HCT116 (cell line): ENCODE results near the gene ZNF512. TPM values are rescaled to one million over a fixed set of nuclear protein-coding genes. Genes with fewer than 3 reads are reported as not detected.
"Not testable (repeated sequence)": the region's sequence is repeated elsewhere in the genome, so short reads cannot be mapped to it uniquely, and the experiment has no call there.

Experiments
- ATAC-seq: fragments of 200-7000 bp; cut with Tn5 transposase; 2 replicates; pipeline ENCODE4 v1.9.1; 2020; ENCODE audit warnings: mild to moderate bottlenecking, moderate library complexity
- BruUV-seq: library from RNA; stranded (reverse); fragments of 400-500 nt; replicated peaks from 2 replicates; lab custom pipeline; 2021; lab: Mats Ljungman, UMichigan
- CTCF ChIA-PET: fragments of 300-600 bp; sonication (Branson Sonifier 250); formaldehyde crosslinking; loops from one replicate; lab custom pipeline; 2021; ENCODE audit warnings: antibody characterized with exemption; lab: Charles Lee
- POLR2A ChIA-PET: fragments of 300-600, 350-600 bp; sonication (Branson Sonifier 250); formaldehyde crosslinking; loops from one replicate; lab custom pipeline; 2021; ENCODE audit warnings: antibody characterized with exemption; lab: Charles Lee
- RAD21 ChIA-PET, 2 experiments: fragments of 300-600 bp; sonication (Branson Sonifier 250); formaldehyde crosslinking; loops; one replicate each; lab custom pipeline; 2023; ENCODE audit warnings: low total read pairs in 2 of 2; ENCODE audit not compliant: uncharacterized antibody in 2 of 2, unreplicated experiment in 2 of 2, low non-redundant PET in 1 of 2; lab: Charles Lee
- DNase-seq: peaks from one replicate; pipeline ENCODE4 v3.0.0-alpha.2; 2010; ENCODE audit warnings: low read depth, low spot score
- H2AFZ ChIP-seq: fragments of 200-600 bp; shearing (Covaris generic), sonication (generic); 2 replicates; pipeline ENCODE4 v1.6.1; 2017; ENCODE audit warnings: low read depth, mixed run types, mixed read lengths, antibody characterized with exemption, low read length; ENCODE audit not compliant: poor library complexity, severe bottlenecking
- H3K27ac ChIP-seq: 2 replicates; pipeline ENCODE4 v1.5.1; 2012; ENCODE audit warnings: low read depth, low read length
- H3K27me3 ChIP-seq: fragments of 200-600 bp; sonication (generic); 2 replicates; pipeline ENCODE4 v1.6.1; 2016; ENCODE audit warnings: mixed run types, low read length, mixed read lengths; ENCODE audit not compliant: insufficient read depth
- H3K36me3 ChIP-seq, 2 experiments: fragments of 200-500 bp in 1 of 2; fragments of 200-600 bp in 1 of 2; sonication (Bioruptor generic) in 1 of 2; sonication (generic) in 1 of 2; 2 replicates each; pipeline versions ENCODE4 v1.5.1 to v1.6.1; 2014 to 2016; ENCODE audit warnings: low read length in 2 of 2, inconsistent platforms in 1 of 2, mixed read lengths in 1 of 2, mixed run types in 1 of 2; ENCODE audit not compliant: insufficient read depth in 2 of 2, control insufficient read depth in 1 of 2
- H3K4me1 ChIP-seq, 2 experiments: fragments of 200-600 bp in 1 of 2; sonication (generic) in 1 of 2; 2 replicates each; pipeline versions ENCODE4 v1.5.1 to v1.6.1; 2012 to 2017; ENCODE audit warnings: low read length in 2 of 2, inconsistent platforms in 1 of 2, mild to moderate bottlenecking in 1 of 2, mixed read lengths in 1 of 2, mixed run types in 1 of 2, moderate library complexity in 1 of 2; ENCODE audit not compliant: insufficient read depth in 2 of 2, control insufficient read depth in 1 of 2
- H3K4me2 ChIP-seq: fragments of 200-600 bp; sonication (generic); 2 replicates; pipeline ENCODE4 v1.6.1; 2017; ENCODE audit warnings: mixed run types, low read length, mixed read lengths
- H3K4me3 ChIP-seq, 2 experiments: fragments of 200-600 bp in 1 of 2; sonication (generic) in 1 of 2; replicated peaks in 1 of 2; 2 replicates each; pipeline ENCODE4 v1.5.1; 2011 to 2016; ENCODE audit warnings: low read length in 2 of 2, control low read depth in 1 of 2, low read depth in 1 of 2, mild to moderate bottlenecking in 1 of 2, mixed read lengths in 1 of 2, mixed run types in 1 of 2
- H3K79me2 ChIP-seq: fragments of 200-600 bp; sonication (generic); 2 replicates; pipeline ENCODE4 v1.6.1; 2017; ENCODE audit warnings: mild to moderate bottlenecking, mixed run types, low read length, moderate library complexity, mixed read lengths; ENCODE audit not compliant: insufficient read depth
- H3K9ac ChIP-seq: fragments of 200-600 bp; sonication (generic); 2 replicates; pipeline ENCODE4 v1.6.1; 2016; ENCODE audit warnings: low read length, mixed read lengths
- H3K9me2 ChIP-seq: fragments of 200-600 bp; sonication (generic), shearing (Covaris generic); 2 replicates; pipeline ENCODE4 v1.6.1; 2017; ENCODE audit warnings: mixed run types, mild to moderate bottlenecking, moderate library complexity; ENCODE audit not compliant: insufficient read depth
- H3K9me3 ChIP-seq, 2 experiments: fragments of 200-500 bp in 1 of 2; fragments of 200-600 bp in 1 of 2; sonication (Bioruptor generic) in 1 of 2; sonication (generic) in 1 of 2; 2 replicates each; pipeline ENCODE4 v1.6.1; 2014 to 2017; ENCODE audit warnings: low read length in 2 of 2, mixed read lengths in 2 of 2, inconsistent platforms in 1 of 2, low read depth in 1 of 2, mild to moderate bottlenecking in 1 of 2, mixed run types in 1 of 2, moderate library complexity in 1 of 2; ENCODE audit not compliant: control insufficient read depth in 1 of 2, insufficient read depth in 1 of 2
- H4K20me1 ChIP-seq: fragments of 200-600 bp; sonication (generic), shearing (Covaris generic); 2 replicates; pipeline ENCODE4 v1.6.1; 2017; ENCODE audit warnings: mixed run types, mild to moderate bottlenecking, moderate library complexity; ENCODE audit not compliant: insufficient read depth
- ATF3 ChIP-seq: IDR thresholded peaks from 2 replicates; pipeline ENCODE4 v1.6.1; 2012
- CBX3 ChIP-seq: IDR thresholded peaks from 2 replicates; pipeline ENCODE4 v1.6.1; 2012; ENCODE audit warnings: low read depth
- CTCF ChIP-seq, 3 experiments: fragments of 200-600 bp in 1 of 3; sonication (generic) in 1 of 3; IDR thresholded peaks in 2 of 3; conservative IDR thresholded peaks in 1 of 3; 2 replicates each; pipeline ENCODE4 v1.5.1; 2012 to 2017; ENCODE audit warnings: low read depth in 2 of 3, low read length in 2 of 3, antibody characterized with exemption in 1 of 3, borderline replicate concordance in 1 of 3, control low read depth in 1 of 3, mild to moderate bottlenecking in 1 of 3, mixed read lengths in 1 of 3, mixed run types in 1 of 3, moderate library complexity in 1 of 3; ENCODE audit not compliant: insufficient read depth in 1 of 3
- EGR1 ChIP-seq: IDR thresholded peaks from 2 replicates; pipeline ENCODE4 v1.6.1; 2012; ENCODE audit warnings: low read depth
- ELF1 ChIP-seq: IDR thresholded peaks from 2 replicates; pipeline ENCODE4 v1.6.1; 2012; ENCODE audit warnings: low read depth, borderline replicate concordance
- EZH2 ChIP-seq: fragments of 200-600 bp; sonication (generic); IDR thresholded peaks from 2 replicates; pipeline ENCODE4 v1.6.1; 2017; ENCODE audit warnings: antibody characterized with exemption, mixed run types
- EZH2phosphoT487 ChIP-seq: fragments of 200-600 bp; IDR thresholded peaks from 2 replicates; pipeline ENCODE4 v1.6.1; 2018; ENCODE audit warnings: antibody characterized with exemption, borderline replicate concordance
- FOSL1 ChIP-seq: IDR thresholded peaks from 2 replicates; pipeline ENCODE4 v1.6.1; 2012; ENCODE audit warnings: low read depth
- JUND ChIP-seq: IDR thresholded peaks from 2 replicates; pipeline ENCODE4 v1.6.1; 2012
- POLR2A ChIP-seq: IDR thresholded peaks from 2 replicates; pipeline ENCODE4 v1.7.0; 2011; ENCODE audit warnings: borderline replicate concordance; ENCODE audit not compliant: insufficient read depth, insufficient read length; ENCODE audit errors: extremely low read depth
- RAD21 ChIP-seq: IDR thresholded peaks from 2 replicates; pipeline ENCODE4 v1.6.1; 2012; ENCODE audit warnings: low read depth, mild to moderate bottlenecking
- SP1 ChIP-seq: IDR thresholded peaks from 2 replicates; pipeline ENCODE4 v1.6.1; 2012; ENCODE audit warnings: low read depth
- SRF ChIP-seq: IDR thresholded peaks from 2 replicates; pipeline ENCODE4 v1.6.1; 2012; ENCODE audit warnings: low read depth
- YY1 ChIP-seq: IDR thresholded peaks from 2 replicates; pipeline ENCODE4 v1.6.1; 2011; ENCODE audit warnings: low read length, low read depth, moderate library complexity, mild to moderate bottlenecking; ENCODE audit not compliant: insufficient replicate concordance; ENCODE audit errors: extremely low read depth
- ZNF274 ChIP-seq: fragments of 200-500 bp; sonication (Bioruptor generic); IDR thresholded peaks from 2 replicates; pipeline ENCODE4 v1.6.1; 2014; ENCODE audit warnings: mild to moderate bottlenecking, low read depth, low read length, inconsistent platforms
- intact Hi-C: fragments of 100-400 bp; cut with micrococcal nuclease; formaldehyde crosslinking; loops from 2 replicates; pipeline ENCODE4 v1.10.0; 2022
- total RNA-seq: library from RNA; stranded (reverse); gene quantifications from one replicate; pipeline ENCODE4 v1.2.1, GENCODE V29; 2021; ENCODE audit not compliant: unreplicated experiment
- TF ChIP-seq, protein P1 (sequence below): IDR thresholded peaks from 2 replicates; pipeline ENCODE4 v1.6.1; 2012; ENCODE audit warnings: low read depth

ZNF512 gene
- total RNA-seq, 1 experiment from 2014 or later = 33.0 TPM

DNA sequence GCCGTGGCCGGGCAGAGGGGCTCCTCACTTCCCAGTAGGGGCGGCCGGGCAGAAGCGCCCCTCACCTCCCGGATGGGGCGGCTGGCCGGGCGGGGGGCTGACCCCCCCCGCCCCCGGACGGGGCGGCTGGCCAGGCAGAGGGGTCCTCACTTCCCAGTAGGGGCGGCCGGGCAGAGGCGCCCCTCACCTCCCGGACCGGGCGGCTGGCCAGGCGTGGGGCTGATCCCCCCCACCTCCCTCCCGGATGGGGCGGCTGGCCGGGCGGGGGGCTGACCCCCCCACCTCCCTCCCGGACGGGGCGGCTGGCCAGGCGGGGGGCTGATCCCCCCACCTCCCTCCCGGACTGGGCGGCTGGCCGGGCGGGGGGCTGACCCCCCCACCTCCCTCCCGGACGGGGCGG lies 43.2 kb upstream of the ZNF512 start:
- H3K4me2 ChIP-seq, H3K4me1 ChIP-seq, H3K9ac ChIP-seq, H3K4me3 ChIP-seq, RAD21 ChIA-PET, H3K9me2 ChIP-seq, BruUV-seq, H2AFZ ChIP-seq, POLR2A ChIA-PET, H3K27ac ChIP-seq, H3K27me3 ChIP-seq, H3K36me3 ChIP-seq, DNase-seq, ATAC-seq, H3K79me2 ChIP-seq, H4K20me1 ChIP-seq, CTCF ChIA-PET, H3K9me3 ChIP-seq, intact Hi-C loops: not testable (repeated sequence)

- RAD21 ChIA-PET = no interaction called here
- intact Hi-C loops = no loop called here
- no peak overlapping the region for H3K4me3 ChIP-seq
- CTCF ChIA-PET = no interaction called here
- no peaks in the 10 kb centered on the region for H3K27me3 ChIP-seq
- no peak overlapping the region for H3K4me2 ChIP-seq
- DNase-seq (no peak), ATAC-seq (no peak)
- no peaks in the 10 kb centered on the region for H3K9me2 ChIP-seq
- H3K4me1 ChIP-seq = no peaks in the 10 kb centered on the region
- H4K20me1 ChIP-seq = no peaks in the 10 kb centered on the region
- no TSS peak for BruUV-seq
- H2AFZ ChIP-seq = no peak overlapping the region
- no peak overlapping the region for H3K9ac ChIP-seq
- no peaks in the 10 kb centered on the region for H3K9me3 ChIP-seq
- no peaks in the 10 kb centered on the region for H3K79me2 ChIP-seq
- POLR2A ChIA-PET = no interaction called here
- H3K36me3 ChIP-seq = no peaks in the 10 kb centered on the region
- no peak overlapping the region for H3K27ac ChIP-seq
- TF ChIP-seq CBX3 (no peak), EZH2phosphoT487 (no peak), ATF3 (no peak), SRF (no peak), EZH2 (no peak), POLR2A (no peak), ELF1 (no peak), RAD21 (no peak), CTCF (IDR thresholded peaks at IDR 0.05 in 2 of 3, conservative IDR thresholded peaks at IDR 0.05 in 1 of 3; ENCODE audit: borderline replicate concordance in 1 of 3, insufficient read depth in 1 of 3, low read depth in 2 of 3, low read length in 2 of 3) (no peak), FOSL1 (no peak), ZNF274 (no peak), SP1 (no peak), JUND (no peak), EGR1 (no peak), YY1 (no peak)
- TF ChIP-seq, protein P1, sequence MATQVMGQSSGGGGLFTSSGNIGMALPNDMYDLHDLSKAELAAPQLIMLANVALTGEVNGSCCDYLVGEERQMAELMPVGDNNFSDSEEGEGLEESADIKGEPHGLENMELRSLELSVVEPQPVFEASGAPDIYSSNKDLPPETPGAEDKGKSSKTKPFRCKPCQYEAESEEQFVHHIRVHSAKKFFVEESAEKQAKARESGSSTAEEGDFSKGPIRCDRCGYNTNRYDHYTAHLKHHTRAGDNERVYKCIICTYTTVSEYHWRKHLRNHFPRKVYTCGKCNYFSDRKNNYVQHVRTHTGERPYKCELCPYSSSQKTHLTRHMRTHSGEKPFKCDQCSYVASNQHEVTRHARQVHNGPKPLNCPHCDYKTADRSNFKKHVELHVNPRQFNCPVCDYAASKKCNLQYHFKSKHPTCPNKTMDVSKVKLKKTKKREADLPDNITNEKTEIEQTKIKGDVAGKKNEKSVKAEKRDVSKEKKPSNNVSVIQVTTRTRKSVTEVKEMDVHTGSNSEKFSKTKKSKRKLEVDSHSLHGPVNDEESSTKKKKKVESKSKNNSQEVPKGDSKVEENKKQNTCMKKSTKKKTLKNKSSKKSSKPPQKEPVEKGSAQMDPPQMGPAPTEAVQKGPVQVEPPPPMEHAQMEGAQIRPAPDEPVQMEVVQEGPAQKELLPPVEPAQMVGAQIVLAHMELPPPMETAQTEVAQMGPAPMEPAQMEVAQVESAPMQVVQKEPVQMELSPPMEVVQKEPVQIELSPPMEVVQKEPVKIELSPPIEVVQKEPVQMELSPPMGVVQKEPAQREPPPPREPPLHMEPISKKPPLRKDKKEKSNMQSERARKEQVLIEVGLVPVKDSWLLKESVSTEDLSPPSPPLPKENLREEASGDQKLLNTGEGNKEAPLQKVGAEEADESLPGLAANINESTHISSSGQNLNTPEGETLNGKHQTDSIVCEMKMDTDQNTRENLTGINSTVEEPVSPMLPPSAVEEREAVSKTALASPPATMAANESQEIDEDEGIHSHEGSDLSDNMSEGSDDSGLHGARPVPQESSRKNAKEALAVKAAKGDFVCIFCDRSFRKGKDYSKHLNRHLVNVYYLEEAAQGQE = no peak
Observed at GRCh38 chr2:27544143-27544821, 38.6 kb upstream of the ZNF512 start.
